Peyer's patch (tissue), 4 donors: Measurements from ENCODE around the gene PPP1R14C.

ENCODE experiments used
- POLR2A ChIP-seq, 2 donors: fragments of 450-650 bp; IDR thresholded peaks; one replicate each; pipeline ENCODE4 v1.5.1; 2017; ENCODE audit warnings: antibody characterized with exemption in 2 of 2, mild to moderate bottlenecking in 2 of 2, moderate library complexity in 2 of 2
- TF ChIP-seq, protein P1 (sequence below), 6 experiments: fragments of 450-650 bp in 4 of 6; fragments of 200-600 bp in 2 of 6; sonication (generic) in 1 of 6; IDR thresholded peaks; one replicate each; pipeline ENCODE4 v1.5.1; 2017 to 2019; ENCODE audit warnings: antibody characterized with exemption in 6 of 6, mild to moderate bottlenecking in 3 of 6, moderate library complexity in 1 of 6

DNA sequence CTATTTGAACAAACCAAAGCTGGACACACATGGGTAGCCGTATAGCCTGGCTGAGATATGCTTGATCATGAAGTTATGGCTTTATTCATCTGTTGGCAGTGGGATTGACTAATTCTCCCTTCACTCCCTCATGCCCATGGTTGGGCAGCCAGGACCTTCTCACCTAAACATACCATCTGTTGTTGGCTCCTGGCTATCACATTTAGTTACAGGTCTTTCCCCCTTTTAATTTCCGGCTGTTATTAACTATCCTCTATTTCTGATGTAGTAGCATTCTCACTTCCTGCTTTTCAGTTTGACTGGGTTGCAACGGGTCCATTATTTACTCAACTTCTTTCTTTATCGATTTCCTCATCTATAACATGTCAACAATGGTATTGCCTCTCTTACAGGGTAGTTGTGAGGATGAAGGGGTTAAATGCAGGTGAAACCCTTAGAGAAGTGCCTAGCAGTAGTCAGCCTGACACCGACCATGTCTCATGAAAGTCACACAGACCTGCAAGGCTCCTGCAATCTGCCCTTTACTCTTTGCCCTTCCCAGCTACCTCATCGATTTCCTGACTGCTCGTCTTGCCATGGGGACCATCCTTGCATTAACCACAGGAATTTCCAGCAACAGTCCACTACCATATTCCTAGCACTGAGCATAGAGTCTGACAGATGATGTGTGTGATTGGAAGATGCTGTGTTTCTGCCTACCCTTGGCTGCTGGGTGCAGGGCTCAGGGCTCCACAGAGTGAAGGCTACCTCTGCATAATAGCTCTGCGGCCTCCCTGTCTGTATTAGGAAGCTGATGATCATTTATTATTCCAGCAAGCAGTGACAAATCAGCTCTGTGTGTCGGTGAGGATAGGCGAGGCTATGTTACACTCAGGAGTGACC is 42.2 kb downstream of the PPP1R14C start:
- TF ChIP-seq, protein P1, sequence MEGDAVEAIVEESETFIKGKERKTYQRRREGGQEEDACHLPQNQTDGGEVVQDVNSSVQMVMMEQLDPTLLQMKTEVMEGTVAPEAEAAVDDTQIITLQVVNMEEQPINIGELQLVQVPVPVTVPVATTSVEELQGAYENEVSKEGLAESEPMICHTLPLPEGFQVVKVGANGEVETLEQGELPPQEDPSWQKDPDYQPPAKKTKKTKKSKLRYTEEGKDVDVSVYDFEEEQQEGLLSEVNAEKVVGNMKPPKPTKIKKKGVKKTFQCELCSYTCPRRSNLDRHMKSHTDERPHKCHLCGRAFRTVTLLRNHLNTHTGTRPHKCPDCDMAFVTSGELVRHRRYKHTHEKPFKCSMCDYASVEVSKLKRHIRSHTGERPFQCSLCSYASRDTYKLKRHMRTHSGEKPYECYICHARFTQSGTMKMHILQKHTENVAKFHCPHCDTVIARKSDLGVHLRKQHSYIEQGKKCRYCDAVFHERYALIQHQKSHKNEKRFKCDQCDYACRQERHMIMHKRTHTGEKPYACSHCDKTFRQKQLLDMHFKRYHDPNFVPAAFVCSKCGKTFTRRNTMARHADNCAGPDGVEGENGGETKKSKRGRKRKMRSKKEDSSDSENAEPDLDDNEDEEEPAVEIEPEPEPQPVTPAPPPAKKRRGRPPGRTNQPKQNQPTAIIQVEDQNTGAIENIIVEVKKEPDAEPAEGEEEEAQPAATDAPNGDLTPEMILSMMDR (IDR thresholded peaks at IDR 0.05): no peak
- no peak for TF ChIP-seq POLR2A (IDR thresholded peaks at IDR 0.05)
